Measurements from ENCODE around the gene HMX1.

DNA sequence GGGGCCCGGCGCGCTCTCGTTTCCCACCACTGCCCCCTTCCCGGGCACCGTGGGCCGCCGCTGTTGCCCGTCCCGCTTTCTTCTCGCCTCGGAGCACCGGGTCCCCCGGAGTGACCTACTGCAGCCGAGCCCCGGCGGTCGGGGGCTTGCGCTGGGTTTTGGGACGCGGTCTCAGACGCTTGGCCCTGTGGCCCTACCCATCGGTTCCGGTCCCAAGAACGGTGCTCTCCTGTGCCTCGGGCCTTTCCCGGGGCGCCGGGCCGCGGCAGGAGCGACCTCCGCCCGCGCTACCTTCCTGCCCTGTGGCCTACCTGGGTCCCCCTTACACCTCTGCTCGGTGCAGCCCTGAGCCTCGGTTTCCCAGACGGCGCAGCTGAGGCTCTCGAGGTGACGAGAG lies 21.6 kb upstream of the HMX1 start:
- TF ChIP-seq, protein P1, sequence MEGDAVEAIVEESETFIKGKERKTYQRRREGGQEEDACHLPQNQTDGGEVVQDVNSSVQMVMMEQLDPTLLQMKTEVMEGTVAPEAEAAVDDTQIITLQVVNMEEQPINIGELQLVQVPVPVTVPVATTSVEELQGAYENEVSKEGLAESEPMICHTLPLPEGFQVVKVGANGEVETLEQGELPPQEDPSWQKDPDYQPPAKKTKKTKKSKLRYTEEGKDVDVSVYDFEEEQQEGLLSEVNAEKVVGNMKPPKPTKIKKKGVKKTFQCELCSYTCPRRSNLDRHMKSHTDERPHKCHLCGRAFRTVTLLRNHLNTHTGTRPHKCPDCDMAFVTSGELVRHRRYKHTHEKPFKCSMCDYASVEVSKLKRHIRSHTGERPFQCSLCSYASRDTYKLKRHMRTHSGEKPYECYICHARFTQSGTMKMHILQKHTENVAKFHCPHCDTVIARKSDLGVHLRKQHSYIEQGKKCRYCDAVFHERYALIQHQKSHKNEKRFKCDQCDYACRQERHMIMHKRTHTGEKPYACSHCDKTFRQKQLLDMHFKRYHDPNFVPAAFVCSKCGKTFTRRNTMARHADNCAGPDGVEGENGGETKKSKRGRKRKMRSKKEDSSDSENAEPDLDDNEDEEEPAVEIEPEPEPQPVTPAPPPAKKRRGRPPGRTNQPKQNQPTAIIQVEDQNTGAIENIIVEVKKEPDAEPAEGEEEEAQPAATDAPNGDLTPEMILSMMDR (IDR thresholded peaks at IDR 0.05) = no peak
- TF ChIP-seq POLR2A (IDR thresholded peaks at IDR 0.05) = no peak
